GM12878 (cell line): ENCODE data around the gene PCNX1. TPM values are rescaled to one million over a fixed set of nuclear protein-coding genes. Genes with fewer than 3 reads are reported as not detected.
A peak's percentile ranks its signal among the peaks of the same experiment; 100 is the strongest.

Experiments
- ATAC-seq: fragments of 200-7000 bp; cut with Tn5 transposase; 3 replicates; pipeline ENCODE4 v1.9.1; 2020; ENCODE audit warnings: mild to moderate bottlenecking, moderate library complexity
- BruUV-seq: library from RNA; stranded (reverse); fragments of 400-500 nt; replicated peaks from 2 replicates; lab custom pipeline; 2021; lab: Mats Ljungman, UMichigan
- CTCF ChIA-PET: fragments of 300-600 bp; sonication (Branson Sonifier 250); formaldehyde crosslinking; extraction: SDS; loops from one replicate; lab custom pipeline; 2021; ENCODE audit warnings: inconsistent platforms; lab: Yijun Ruan, JAX
- POLR2A ChIA-PET: fragments of 350-600 bp; formaldehyde crosslinking; extraction: SDS; loops from one replicate; lab custom pipeline; 2021; ENCODE audit warnings: inconsistent platforms; lab: Charles Lee
- RAD21 ChIA-PET: fragments of 300-600 bp; sonication (Branson Sonifier 250); formaldehyde crosslinking; loops from one replicate; lab custom pipeline; 2023; ENCODE audit warnings: antibody characterized with exemption; ENCODE audit not compliant: unreplicated experiment; lab: Charles Lee
- SMC1A ChIA-PET: fragments of 300-600 bp; sonication (Branson Sonifier 250); formaldehyde crosslinking; loops from one replicate; lab custom pipeline; 2023; ENCODE audit not compliant: unreplicated experiment, uncharacterized antibody; lab: Charles Lee
- DNase-seq: peaks from one replicate; pipeline ENCODE4 v3.0.0-alpha.2; 2011; ENCODE audit warnings: low read depth, low spot score
- FAIRE-seq: peaks from 3 replicates; lab custom pipeline; 2011; peaks lifted over from hg19 to GRCh38; lab: Jason Lieb, UNC
- H2AFZ ChIP-seq: 2 replicates; pipeline ENCODE4 v1.6.0; 2011; ENCODE audit warnings: low read depth, low read length, control low read depth; ENCODE audit not compliant: control insufficient read depth
- H3K27ac ChIP-seq: 2 replicates; pipeline ENCODE4 v1.5.1; 2011; ENCODE audit warnings: control low read depth; ENCODE audit not compliant: control insufficient read depth, insufficient read depth
- H3K27me3 ChIP-seq, 2 experiments: replicated peaks in 1 of 2; 2 replicates each; pipeline versions ENCODE4 v1.6.0 to v1.6.1; 2011; ENCODE audit warnings: low read length in 1 of 2; ENCODE audit not compliant: control insufficient read depth in 2 of 2, insufficient read depth in 2 of 2
- H3K36me3 ChIP-seq, 2 experiments: 2 replicates each; pipeline ENCODE4 v1.5.1; 2011; ENCODE audit warnings: low read length in 1 of 2; ENCODE audit not compliant: control insufficient read depth in 2 of 2, insufficient read depth in 2 of 2
- H3K4me1 ChIP-seq: 2 replicates; pipeline ENCODE4 v1.6.1; 2011; ENCODE audit warnings: mild to moderate bottlenecking, low read length, moderate library complexity, mixed read lengths; ENCODE audit not compliant: control insufficient read depth, insufficient read depth
- H3K4me2 ChIP-seq: 2 replicates; pipeline ENCODE4 v1.6.0; 2011; ENCODE audit warnings: control low read depth; ENCODE audit not compliant: control insufficient read depth, insufficient read depth
- H3K4me3 ChIP-seq: fragments of 200-600 bp; sonication (generic); 2 replicates; pipeline ENCODE4 v1.5.1; 2016
- H3K79me2 ChIP-seq: 2 replicates; pipeline ENCODE4 v1.6.0; 2011; ENCODE audit warnings: low read length; ENCODE audit not compliant: control insufficient read depth, insufficient read depth
- H3K9ac ChIP-seq: 2 replicates; pipeline ENCODE4 v1.8.0; 2011; ENCODE audit warnings: low read length, control low read depth, mixed read lengths; ENCODE audit not compliant: control insufficient read depth, insufficient read depth
- H3K9me3 ChIP-seq: replicated peaks from 3 replicates; pipeline ENCODE4 v1.5.1; 2011; ENCODE audit warnings: mild to moderate bottlenecking, low read length; ENCODE audit not compliant: control insufficient read depth, insufficient read depth
- H4K20me1 ChIP-seq: 2 replicates; pipeline ENCODE4 v1.6.0; 2011; ENCODE audit not compliant: control insufficient read depth, insufficient read depth
- MEF2B ChIP-seq: fragments of 450-650 bp; IDR thresholded peaks from 2 replicates; pipeline ENCODE4 v1.6.1; 2018; ENCODE audit warnings: mild to moderate bottlenecking, moderate library complexity; ENCODE audit not compliant: partially characterized antibody, poor library complexity, severe bottlenecking
- NFXL1 ChIP-seq: fragments of 450-650 bp; IDR thresholded peaks from 2 replicates; pipeline ENCODE4 v1.6.1; 2017; ENCODE audit warnings: antibody characterized with exemption, mild to moderate bottlenecking, borderline replicate concordance
- WGBS: methylation state at CpG from one replicate; pipeline ENCODE4 v1.1.6; 2016; ENCODE audit warnings: low lambda C conversion rate; ENCODE audit not compliant: insufficient replicate concordance, insufficient coverage; ENCODE audit errors: missing lambda C conversion rate; 5-methylcytosine and 5-hydroxymethylcytosine counted together
- in situ Hi-C: fragments of 300-500 bp; cut with MboI; formaldehyde crosslinking; loops from 9 replicates; pipeline ENCODE4 v1.14.3; 2018; ENCODE audit warnings: mixed read lengths
- intact Hi-C: fragments of 100-400 bp; cut with micrococcal nuclease; formaldehyde crosslinking; loops from one replicate; pipeline ENCODE4 v1.14.2; 2022; ENCODE audit not compliant: unreplicated experiment
- polyA plus RNA-seq, 11 experiments: library from polyadenylated mRNA; depleted of rRNA in 4 of 11; unstranded in 6 of 11; stranded (reverse) in 5 of 11; fragments of >200 nt; fragmentation: Nextera tagmentation in 4 of 11; fragmentation: Illumina TruSeq in 1 of 11; extraction: Ambion mirVana in 4 of 11; extraction: Trizol in 1 of 11; gene quantifications; 1 replicate in 1 of 11; 2 replicates in 10 of 11; pipeline versions ENCODE4 v1.2.1 to v1.2.3, GENCODE V29; 2011 to 2016; ENCODE audit warnings: inconsistent platforms in 2 of 11, missing spikeins in 2 of 11, low read depth in 1 of 11
- total RNA-seq, 4 experiments: library from RNA; depleted of rRNA in 3 of 4; stranded (reverse); fragments of >200 nt in 3 of 4; fragmentation: Illumina TruSeq in 1 of 4; extraction: Trizol in 1 of 4; gene quantifications; 2 replicates each; pipeline versions ENCODE4 v1.2.1 to v1.2.3, GENCODE V29; 2013 to 2021
- TF ChIP-seq, protein P1 (sequence below): fragments of 450-650 bp; IDR thresholded peaks from 2 replicates; pipeline ENCODE4 v1.6.1; 2017; ENCODE audit warnings: mild to moderate bottlenecking

The PCNX1 gene
- total and polyA plus RNA-seq, 10 of the 15 experiments (the other 5 are each of a cell fraction or from before 2014, with no cell fraction given), result 4.6 to 53.9 (median 20.5) TPM

DNA sequence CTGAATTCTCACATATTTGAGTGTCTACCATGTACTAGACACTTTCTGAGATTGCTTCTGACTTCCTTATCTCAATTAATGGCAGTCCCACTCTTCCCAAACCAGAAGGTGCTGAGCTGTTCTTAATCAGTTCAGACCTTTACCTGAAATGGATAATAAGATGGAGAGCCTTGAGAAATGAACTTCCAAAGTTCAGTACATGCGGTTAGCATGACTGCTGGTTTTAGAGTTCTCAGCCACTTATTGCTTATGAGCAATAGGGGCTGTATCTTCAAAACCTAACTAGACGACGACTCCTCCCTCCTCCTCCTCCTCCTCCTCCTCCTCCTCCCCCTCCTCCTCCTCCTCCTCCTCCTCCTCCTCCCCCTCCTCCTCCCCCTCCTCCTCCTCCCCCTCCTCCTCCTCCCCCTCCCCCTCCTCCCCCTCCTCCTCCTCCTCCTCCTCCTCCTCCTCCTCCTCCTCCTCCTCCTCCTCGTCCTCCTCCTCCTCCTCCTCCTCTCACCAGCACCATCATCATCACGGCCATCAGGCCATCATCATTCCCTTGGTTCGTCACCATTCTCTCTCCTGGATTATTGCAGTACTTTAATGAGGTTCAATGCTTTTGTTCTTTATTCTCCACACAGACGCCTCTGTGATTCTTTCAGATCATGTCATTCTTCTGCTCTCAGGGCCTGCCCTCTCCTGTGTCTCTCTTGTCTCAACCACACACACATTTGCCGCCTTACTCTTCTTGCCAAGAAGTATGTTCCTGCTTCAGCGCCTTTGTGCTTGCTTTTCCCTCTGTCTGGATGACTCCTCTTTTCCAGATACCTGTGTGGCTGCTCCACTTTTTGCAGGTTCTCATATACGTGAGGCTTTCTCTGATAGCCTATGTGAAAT, 2.7 kb downstream of the PCNX1 start:
- peaks cover 74% of the 10 kb centered on the region for H3K79me2 ChIP-seq
- peaks cover 1% of the 10 kb centered on the region; the same call in 1 of the 3 replicates for H3K9me3 ChIP-seq
- peak overlapping the region; percentile 91 for H3K4me3 ChIP-seq
- TF ChIP-seq MEF2B (no peak), NFXL1 (peak; percentile 75)
- TF ChIP-seq, protein P1, sequence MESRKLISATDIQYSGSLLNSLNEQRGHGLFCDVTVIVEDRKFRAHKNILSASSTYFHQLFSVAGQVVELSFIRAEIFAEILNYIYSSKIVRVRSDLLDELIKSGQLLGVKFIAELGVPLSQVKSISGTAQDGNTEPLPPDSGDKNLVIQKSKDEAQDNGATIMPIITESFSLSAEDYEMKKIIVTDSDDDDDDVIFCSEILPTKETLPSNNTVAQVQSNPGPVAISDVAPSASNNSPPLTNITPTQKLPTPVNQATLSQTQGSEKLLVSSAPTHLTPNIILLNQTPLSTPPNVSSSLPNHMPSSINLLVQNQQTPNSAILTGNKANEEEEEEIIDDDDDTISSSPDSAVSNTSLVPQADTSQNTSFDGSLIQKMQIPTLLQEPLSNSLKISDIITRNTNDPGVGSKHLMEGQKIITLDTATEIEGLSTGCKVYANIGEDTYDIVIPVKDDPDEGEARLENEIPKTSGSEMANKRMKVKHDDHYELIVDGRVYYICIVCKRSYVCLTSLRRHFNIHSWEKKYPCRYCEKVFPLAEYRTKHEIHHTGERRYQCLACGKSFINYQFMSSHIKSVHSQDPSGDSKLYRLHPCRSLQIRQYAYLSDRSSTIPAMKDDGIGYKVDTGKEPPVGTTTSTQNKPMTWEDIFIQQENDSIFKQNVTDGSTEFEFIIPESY, result peak; percentile 63; the same call in 1 of the 2 replicates
- 0 out of 2 replicates have a peak, but pooled peaks cover 5% of the 10 kb centered on the region for H3K4me1 ChIP-seq
- H3K4me2 ChIP-seq, result peak overlapping the region; percentile 70
- peak; percentile 31 for FAIRE-seq
- intact Hi-C loops (loop anchor here (5.0 kb wide), 2 partner anchors 38 to 47 kb away; no protein-coding TSS in a partner anchor), in situ Hi-C loops (no loop called here)
- H2AFZ ChIP-seq, result no peak overlapping the region
- peak overlapping the region; percentile 86 for H3K9ac ChIP-seq
- SMC1A ChIA-PET, result interaction anchor here (0.9 to 2.3 kb wide), 13 partner anchors 8 to 87 kb away, joined by 3 to 9 read pairs (median 4); no protein-coding TSS in a partner anchor
- CTCF ChIA-PET, result interaction anchor here (1.1 to 2.7 kb wide), 10 partner anchors 23 to 93 kb away, joined by 3 to 11 read pairs (median 4); no protein-coding TSS in a partner anchor
- BruUV-seq, result no TSS peak
- peak overlapping the region; percentile 87 for H3K27ac ChIP-seq
- DNase-seq, result no peak
- ATAC-seq, result no peak
- POLR2A ChIA-PET, result interaction anchor here (1.0 to 1.3 kb wide), 2 partner anchors 45 to 256 kb away, joined by 3 read pairs; no protein-coding TSS in a partner anchor
- WGBS, result 45% methylated on average over 8 of the region's 10 CpGs
- H3K27me3 ChIP-seq, result no peaks in the 10 kb centered on the region
- RAD21 ChIA-PET, result interaction anchor here (0.7 to 2.7 kb wide), 7 partner anchors 11 to 244 kb away, joined by 3 to 16 read pairs (median 3); no protein-coding TSS in a partner anchor
- H4K20me1 ChIP-seq, result peaks cover 3% of the 10 kb centered on the region; the same call in 1 of the 2 replicates
- H3K36me3 ChIP-seq, result no peaks in the 10 kb centered on the region
